PC-3 (cell line): ENCODE data around the gene TMEM17. TPM values are rescaled to one million over a fixed set of nuclear protein-coding genes. Genes with fewer than 3 reads are reported as not detected.
"Not testable (repeated sequence)": the region's sequence is repeated elsewhere in the genome, so short reads cannot be mapped to it uniquely, and the experiment has no call there.

Experiments used
- ATAC-seq: fragments of 200-7000 bp; cut with Tn5 transposase; 2 replicates; pipeline ENCODE4 v1.9.1; 2020; ENCODE audit warnings: mild to moderate bottlenecking, moderate library complexity
- BruUV-seq: library from RNA; stranded (reverse); fragments of 400-500 nt; replicated peaks from 2 replicates; lab custom pipeline; 2021; lab: Mats Ljungman, UMichigan
- CTCF ChIA-PET: fragments of 300-600 bp; sonication (Branson Sonifier 250); formaldehyde crosslinking; loops from one replicate; lab custom pipeline; 2022; ENCODE audit warnings: antibody characterized with exemption; lab: Charles Lee
- POLR2A ChIA-PET: fragments of 300-600 bp; sonication (Branson Sonifier 250); formaldehyde crosslinking; loops from one replicate; lab custom pipeline; 2022; ENCODE audit warnings: antibody characterized with exemption; ENCODE audit not compliant: unreplicated experiment; lab: Charles Lee
- DNase-seq: peaks from one replicate; pipeline ENCODE4 v3.0.0-alpha.2; 2015
- H2AFZ ChIP-seq: fragments of 300-600 bp; sonication (generic); 2 replicates; pipeline ENCODE4 v1.6.0; 2016; ENCODE audit warnings: antibody characterized with exemption, low read length
- H3F3A ChIP-seq: fragments of 300-600 bp; sonication (generic); one replicate; pipeline ENCODE4 v1.6.0; 2017; ENCODE audit warnings: antibody characterized with exemption, low read length, control low read depth, mild to moderate bottlenecking; ENCODE audit not compliant: unreplicated experiment
- H3K27ac ChIP-seq: fragments of 300-600 bp; sonication (generic); 2 replicates; pipeline ENCODE4 v1.5.1; 2016; ENCODE audit warnings: mild to moderate bottlenecking, low read length
- H3K27me3 ChIP-seq: fragments of 300-600 bp; sonication (generic); 2 replicates; pipeline ENCODE4 v1.6.1; 2016; ENCODE audit warnings: low read length, mixed read lengths
- H3K36me3 ChIP-seq: fragments of 300-600 bp; sonication (generic); 2 replicates; pipeline ENCODE4 v1.6.1; 2016; ENCODE audit warnings: low read depth, mixed run types, low read length, mixed read lengths
- H3K4me1 ChIP-seq: fragments of 300-600 bp; sonication (generic); 2 replicates; pipeline ENCODE4 v1.5.1; 2016; ENCODE audit warnings: low read length; ENCODE audit not compliant: insufficient read depth
- H3K4me2 ChIP-seq: fragments of 300-600 bp; sonication (generic); 2 replicates; pipeline ENCODE4 v1.6.0; 2016; ENCODE audit warnings: low read length
- H3K4me3 ChIP-seq: fragments of 300-600 bp; sonication (generic); 2 replicates; pipeline ENCODE4 v1.5.1; 2016; ENCODE audit warnings: mild to moderate bottlenecking, low read length, mixed read lengths
- H3K79me2 ChIP-seq: fragments of 300-600 bp; sonication (generic); 2 replicates; pipeline ENCODE4 v1.6.1; 2017; ENCODE audit warnings: low read length, mixed read lengths
- H3K9ac ChIP-seq: fragments of 300-600 bp; sonication (generic); 2 replicates; pipeline ENCODE4 v1.6.0; 2016; ENCODE audit warnings: mild to moderate bottlenecking, low read length
- H3K9me2 ChIP-seq: fragments of 300-600 bp; sonication (generic); replicated peaks from 2 replicates; pipeline ENCODE4 v1.6.1; 2016; ENCODE audit warnings: mixed run types, low read length, mixed read lengths
- H3K9me3 ChIP-seq: fragments of 300-600 bp; sonication (generic); 2 replicates; pipeline ENCODE4 v1.6.1; 2016; ENCODE audit warnings: low read length, mixed read lengths
- H4K20me1 ChIP-seq: fragments of 300-600 bp; sonication (generic); 2 replicates; pipeline ENCODE4 v1.6.1; 2016; ENCODE audit warnings: low read length, mixed read lengths
- EZH2 ChIP-seq: fragments of 300-600 bp; sonication (generic); IDR thresholded peaks from one replicate; pipeline ENCODE4 v1.6.1; 2017; ENCODE audit warnings: antibody characterized with exemption, mild to moderate bottlenecking, low read length; ENCODE audit not compliant: unreplicated experiment
- EZH2phosphoT487 ChIP-seq: fragments of 300-600 bp; sonication (generic); IDR thresholded peaks from 2 replicates; pipeline ENCODE4 v1.6.1; 2018; ENCODE audit warnings: mild to moderate bottlenecking, antibody characterized with exemption, low read length, borderline replicate concordance
- intact Hi-C: fragments of 100-400 bp; cut with micrococcal nuclease; formaldehyde crosslinking; loops from 2 replicates; pipeline ENCODE4 v1.9.0; 2023
- total RNA-seq: library from RNA; depleted of rRNA; stranded (reverse); fragments of >200 nt; gene quantifications from 2 replicates; pipeline ENCODE4 v1.2.3, GENCODE V29; 2014
- TF ChIP-seq, protein P1 (sequence below): fragments of 300-600 bp; sonication (generic); conservative IDR thresholded peaks from 2 replicates; pipeline ENCODE4 v1.5.1; 2017; ENCODE audit warnings: antibody characterized with exemption, low read depth, mild to moderate bottlenecking, low read length

TMEM17 gene
- total RNA-seq, 1 experiment from 2014 or later: 2.9 TPM

DNA sequence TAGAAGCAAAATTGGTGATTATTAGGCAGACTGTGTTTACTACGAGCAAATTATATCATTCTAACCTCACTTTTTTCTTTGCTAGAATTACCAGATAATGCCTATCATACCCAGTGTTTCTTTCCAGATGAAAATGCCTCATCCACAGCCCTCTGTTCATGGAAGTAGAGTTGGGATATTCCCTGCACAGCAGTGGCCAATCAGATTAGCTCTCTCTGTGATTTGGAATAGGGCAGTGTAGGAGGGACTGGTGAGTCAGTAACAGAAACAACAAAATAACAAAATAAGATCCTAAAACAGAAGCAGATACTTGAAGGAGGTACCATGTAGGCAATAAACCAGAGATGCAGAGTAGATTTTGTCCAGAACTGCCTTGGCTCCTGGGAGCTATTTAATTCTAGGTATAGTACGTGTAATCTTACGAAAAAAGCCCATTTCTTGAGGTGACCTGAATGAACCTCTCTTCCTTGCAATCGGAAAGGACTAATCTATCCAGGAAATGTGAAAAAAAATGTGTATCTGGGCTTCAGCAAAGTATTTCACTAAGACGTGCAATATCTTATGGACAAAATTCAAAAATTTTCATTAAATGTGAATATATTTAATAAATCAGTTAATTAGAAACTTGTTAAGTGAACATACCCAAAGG, 18.4 kb upstream of the TMEM17 start:
- H3K36me3 ChIP-seq: no peaks in the 10 kb centered on the region
- no peak overlapping the region for H3K4me2 ChIP-seq
- ATAC-seq (no peak), DNase-seq (no peak)
- H3F3A ChIP-seq: no peaks in the 10 kb centered on the region
- H3K9me2 ChIP-seq: no peaks in the 10 kb centered on the region
- TF ChIP-seq EZH2phosphoT487 (no peak), EZH2 (no peak)
- TF ChIP-seq, protein P1, sequence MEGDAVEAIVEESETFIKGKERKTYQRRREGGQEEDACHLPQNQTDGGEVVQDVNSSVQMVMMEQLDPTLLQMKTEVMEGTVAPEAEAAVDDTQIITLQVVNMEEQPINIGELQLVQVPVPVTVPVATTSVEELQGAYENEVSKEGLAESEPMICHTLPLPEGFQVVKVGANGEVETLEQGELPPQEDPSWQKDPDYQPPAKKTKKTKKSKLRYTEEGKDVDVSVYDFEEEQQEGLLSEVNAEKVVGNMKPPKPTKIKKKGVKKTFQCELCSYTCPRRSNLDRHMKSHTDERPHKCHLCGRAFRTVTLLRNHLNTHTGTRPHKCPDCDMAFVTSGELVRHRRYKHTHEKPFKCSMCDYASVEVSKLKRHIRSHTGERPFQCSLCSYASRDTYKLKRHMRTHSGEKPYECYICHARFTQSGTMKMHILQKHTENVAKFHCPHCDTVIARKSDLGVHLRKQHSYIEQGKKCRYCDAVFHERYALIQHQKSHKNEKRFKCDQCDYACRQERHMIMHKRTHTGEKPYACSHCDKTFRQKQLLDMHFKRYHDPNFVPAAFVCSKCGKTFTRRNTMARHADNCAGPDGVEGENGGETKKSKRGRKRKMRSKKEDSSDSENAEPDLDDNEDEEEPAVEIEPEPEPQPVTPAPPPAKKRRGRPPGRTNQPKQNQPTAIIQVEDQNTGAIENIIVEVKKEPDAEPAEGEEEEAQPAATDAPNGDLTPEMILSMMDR: no peak
- H3K4me1 ChIP-seq: no peaks in the 10 kb centered on the region
- no peak overlapping the region for H3K9ac ChIP-seq
- H3K27me3 ChIP-seq: no peaks in the 10 kb centered on the region
- no peak overlapping the region for H2AFZ ChIP-seq
- H3K79me2 ChIP-seq: no peaks in the 10 kb centered on the region
- intact Hi-C loops: no loop called here
- ChIA-PET CTCF (no interaction called here), POLR2A (no interaction called here)
- BruUV-seq: no TSS peak
- H3K27ac ChIP-seq: no peak overlapping the region
- H3K9me3 ChIP-seq: no peaks in the 10 kb centered on the region
- H4K20me1 ChIP-seq: no peaks in the 10 kb centered on the region
- H3K4me3 ChIP-seq: no peak overlapping the region

GRCh38 chr2:62521061-62521460, 15.1 kb upstream of the TMEM17 start:
- H4K20me1 ChIP-seq, H3K4me1 ChIP-seq, CTCF ChIA-PET, DNase-seq, H3K9ac ChIP-seq, H2AFZ ChIP-seq, H3K79me2 ChIP-seq, POLR2A ChIA-PET, H3K4me3 ChIP-seq, BruUV-seq, H3K36me3 ChIP-seq, H3K4me2 ChIP-seq, H3K27me3 ChIP-seq, ATAC-seq, H3K9me3 ChIP-seq, H3K27ac ChIP-seq, H3K9me2 ChIP-seq, intact Hi-C loops, H3F3A ChIP-seq: not testable (repeated sequence)

GRCh38 chr2:62512384-62512783, 6.4 kb upstream of the TMEM17 start:
- no peaks in the 10 kb centered on the region for H3K9me3 ChIP-seq
- POLR2A ChIA-PET: no interaction called here
- H3K79me2 ChIP-seq: no peaks in the 10 kb centered on the region
- H2AFZ ChIP-seq: no peak overlapping the region
- no peak for TF ChIP-seq EZH2
- TF ChIP-seq EZH2phosphoT487: no peak
- TF ChIP-seq, protein P1: no peak
- H3F3A ChIP-seq: no peaks in the 10 kb centered on the region
- no TSS peak for BruUV-seq
- H3K36me3 ChIP-seq: no peaks in the 10 kb centered on the region
- no peak overlapping the region for H3K4me3 ChIP-seq
- CTCF ChIA-PET: no interaction called here
- no peak overlapping the region for H3K4me2 ChIP-seq
- H3K4me1 ChIP-seq: no peaks in the 10 kb centered on the region
- no peaks in the 10 kb centered on the region for H3K27me3 ChIP-seq
- intact Hi-C loops: no loop called here
- ATAC-seq (no peak), DNase-seq (no peak)
- H3K9ac ChIP-seq: no peak overlapping the region
- no peak overlapping the region for H3K27ac ChIP-seq
- H4K20me1 ChIP-seq: no peaks in the 10 kb centered on the region
- H3K9me2 ChIP-seq: no peaks in the 10 kb centered on the region
